RWPE2 (cell line): ENCODE results near the gene PLAC8.
"Not testable (repeated sequence)": the region's sequence is repeated elsewhere in the genome, so short reads cannot be mapped to it uniquely, and the experiment has no call there.

Experiments
- ATAC-seq: fragments of 200-7000 bp; cut with Tn5 transposase; 3 replicates; pipeline ENCODE4 v1.9.1; 2021; ENCODE audit warnings: low read depth
- DNase-seq: peaks from one replicate; pipeline ENCODE4 v3.0.0-alpha.2; 2020; ENCODE audit warnings: low spot score
- H3K27ac ChIP-seq: fragments of 450-650 bp; 2 replicates; pipeline ENCODE4 v1.5.1; 2017; ENCODE audit warnings: mild to moderate bottlenecking; ENCODE audit not compliant: poor library complexity, severe bottlenecking
- H3K27me3 ChIP-seq: fragments of 250-450 bp; sonication (Bioruptor Pico); 2 replicates; pipeline ENCODE4 v1.5.1; 2021; ENCODE audit warnings: mild to moderate bottlenecking, moderate library complexity; ENCODE audit not compliant: insufficient read depth, poor library complexity, severe bottlenecking
- H3K36me3 ChIP-seq: fragments of 250-450 bp; sonication (Bioruptor Pico); 2 replicates; pipeline ENCODE4 v1.5.1; 2020; ENCODE audit warnings: low read depth, mild to moderate bottlenecking, moderate library complexity
- H3K4me1 ChIP-seq: fragments of 250-450 bp; sonication (Bioruptor Pico); 2 replicates; pipeline ENCODE4 v1.5.1; 2021; ENCODE audit warnings: mild to moderate bottlenecking, moderate library complexity; ENCODE audit not compliant: insufficient read depth, poor library complexity, severe bottlenecking
- H3K4me3 ChIP-seq: fragments of 250-450 bp; sonication (Bioruptor Pico); 2 replicates; pipeline ENCODE4 v1.5.1; 2021; ENCODE audit warnings: mild to moderate bottlenecking, moderate library complexity; ENCODE audit not compliant: severe bottlenecking
- H3K9me3 ChIP-seq: fragments of 250-450 bp; sonication (Bioruptor Pico); 2 replicates; pipeline ENCODE4 v1.5.1; 2021; ENCODE audit warnings: mild to moderate bottlenecking, moderate library complexity; ENCODE audit not compliant: severe bottlenecking
- TF ChIP-seq, protein P1 (sequence below): fragments of 450-650 bp; IDR thresholded peaks from one replicate; pipeline ENCODE4 v1.5.1; 2017; ENCODE audit warnings: mild to moderate bottlenecking, moderate library complexity; ENCODE audit not compliant: poor library complexity, severe bottlenecking

The PLAC8 gene

DNA sequence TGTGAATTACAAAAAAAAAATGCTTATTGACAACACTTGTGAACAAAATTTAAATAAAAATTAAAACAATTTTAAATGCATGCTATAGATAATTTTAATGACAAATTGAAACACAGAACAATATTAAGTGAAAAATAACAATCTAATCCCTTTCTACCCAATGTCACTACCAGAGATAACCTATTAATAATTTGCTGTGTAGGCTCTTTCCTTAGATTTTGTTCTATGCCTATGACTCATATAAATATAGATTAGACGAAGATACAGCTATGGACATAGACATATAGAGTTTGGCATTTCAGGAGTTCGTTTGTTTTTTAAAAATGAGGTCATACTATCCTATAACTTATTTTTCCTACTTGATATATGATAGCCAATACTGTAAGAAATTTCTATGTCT, 18.1 kb downstream of the PLAC8 start:
- Histone ChIP-seq H3K9me3 (no peaks in the 10 kb centered on the region), H3K27me3 (no peaks in the 10 kb centered on the region), H3K4me1 (no peaks in the 10 kb centered on the region), H3K36me3 (no peaks in the 10 kb centered on the region), H3K4me3 (no peak overlapping the region), H3K27ac (no peak overlapping the region)
- DNase-seq = no peak
- TF ChIP-seq, protein P1, sequence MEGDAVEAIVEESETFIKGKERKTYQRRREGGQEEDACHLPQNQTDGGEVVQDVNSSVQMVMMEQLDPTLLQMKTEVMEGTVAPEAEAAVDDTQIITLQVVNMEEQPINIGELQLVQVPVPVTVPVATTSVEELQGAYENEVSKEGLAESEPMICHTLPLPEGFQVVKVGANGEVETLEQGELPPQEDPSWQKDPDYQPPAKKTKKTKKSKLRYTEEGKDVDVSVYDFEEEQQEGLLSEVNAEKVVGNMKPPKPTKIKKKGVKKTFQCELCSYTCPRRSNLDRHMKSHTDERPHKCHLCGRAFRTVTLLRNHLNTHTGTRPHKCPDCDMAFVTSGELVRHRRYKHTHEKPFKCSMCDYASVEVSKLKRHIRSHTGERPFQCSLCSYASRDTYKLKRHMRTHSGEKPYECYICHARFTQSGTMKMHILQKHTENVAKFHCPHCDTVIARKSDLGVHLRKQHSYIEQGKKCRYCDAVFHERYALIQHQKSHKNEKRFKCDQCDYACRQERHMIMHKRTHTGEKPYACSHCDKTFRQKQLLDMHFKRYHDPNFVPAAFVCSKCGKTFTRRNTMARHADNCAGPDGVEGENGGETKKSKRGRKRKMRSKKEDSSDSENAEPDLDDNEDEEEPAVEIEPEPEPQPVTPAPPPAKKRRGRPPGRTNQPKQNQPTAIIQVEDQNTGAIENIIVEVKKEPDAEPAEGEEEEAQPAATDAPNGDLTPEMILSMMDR = no peak
- ATAC-seq = no peak

DNA sequence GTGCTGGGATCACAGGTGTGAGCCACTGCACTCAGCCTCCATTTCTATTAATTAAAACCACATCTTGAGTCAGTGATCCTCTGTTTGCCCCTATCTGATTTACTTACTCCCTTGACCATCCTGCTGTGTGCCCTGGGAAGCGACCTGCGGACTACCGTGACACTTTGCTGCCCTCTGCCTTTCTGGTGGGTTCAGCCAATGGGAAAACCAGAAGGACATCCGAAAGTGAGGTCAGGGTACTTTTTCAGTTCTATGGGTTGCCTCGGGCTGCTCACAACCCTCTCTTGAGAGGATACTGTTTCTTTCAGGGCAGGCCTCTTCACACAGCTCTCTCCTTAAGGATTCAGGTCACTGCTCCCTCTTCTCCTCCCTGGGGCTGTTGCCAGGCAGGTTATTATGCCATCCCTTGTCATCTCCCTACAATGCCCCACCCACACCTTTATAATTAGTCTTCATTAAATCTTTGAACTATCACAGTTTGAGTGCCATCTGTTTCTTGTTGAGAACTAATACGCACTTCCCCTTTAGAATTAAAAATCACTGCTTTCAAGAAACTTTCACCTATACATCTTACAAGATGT, 21.4 kb downstream of the PLAC8 start:
- Histone ChIP-seq H3K27ac (no peak overlapping the region), H3K36me3 (no peaks in the 10 kb centered on the region), H3K4me3 (no peak overlapping the region), H3K9me3 (no peaks in the 10 kb centered on the region), H3K27me3 (no peaks in the 10 kb centered on the region), H3K4me1 (no peaks in the 10 kb centered on the region)
- DNase-seq (no peak), ATAC-seq (no peak)
- TF ChIP-seq, protein P1 = no peak

DNA sequence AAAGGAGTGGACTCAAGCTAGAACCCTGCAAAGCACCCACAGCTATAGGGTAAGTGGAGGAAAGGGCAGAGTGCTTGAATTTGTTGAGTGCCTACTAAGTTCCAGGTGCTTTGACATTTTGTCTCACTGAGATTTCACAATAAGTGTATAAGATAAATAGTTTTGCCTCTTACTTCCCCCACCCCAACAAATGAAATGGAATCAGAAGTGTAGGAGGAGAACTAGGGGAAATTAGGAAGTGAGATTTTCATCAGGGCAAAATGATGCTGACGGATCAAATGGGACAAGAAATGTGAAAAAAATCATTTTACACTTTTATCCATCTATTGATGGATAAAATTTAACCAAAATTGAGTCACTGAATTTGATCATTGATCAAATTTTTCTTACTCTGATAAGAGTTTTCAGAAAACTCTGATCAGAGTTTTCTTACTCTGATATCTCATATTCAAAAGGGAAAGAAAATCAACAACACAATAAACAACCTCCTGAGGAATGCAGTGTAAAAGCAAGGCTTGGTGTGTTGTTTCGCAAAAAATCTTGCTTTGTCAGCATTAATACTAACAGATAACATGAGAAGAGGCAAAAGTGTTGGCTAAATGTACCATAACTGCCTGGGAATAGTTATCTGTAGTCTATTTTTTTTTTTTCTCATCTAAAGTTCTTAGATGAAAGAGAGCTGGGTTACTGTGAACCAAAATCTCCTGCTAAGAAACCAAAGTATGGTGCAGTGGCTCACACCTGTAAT, 24.9 kb downstream of the PLAC8 start:
- H3K4me3 ChIP-seq = no peak overlapping the region
- DNase-seq (no peak), ATAC-seq (no peak)
- H3K9me3 ChIP-seq = no peaks in the 10 kb centered on the region
- no peaks in the 10 kb centered on the region for H3K27me3 ChIP-seq
- H3K27ac ChIP-seq = no peak overlapping the region
- H3K36me3 ChIP-seq = no peaks in the 10 kb centered on the region
- H3K4me1 ChIP-seq = no peaks in the 10 kb centered on the region
- TF ChIP-seq, protein P1 = no peak

DNA sequence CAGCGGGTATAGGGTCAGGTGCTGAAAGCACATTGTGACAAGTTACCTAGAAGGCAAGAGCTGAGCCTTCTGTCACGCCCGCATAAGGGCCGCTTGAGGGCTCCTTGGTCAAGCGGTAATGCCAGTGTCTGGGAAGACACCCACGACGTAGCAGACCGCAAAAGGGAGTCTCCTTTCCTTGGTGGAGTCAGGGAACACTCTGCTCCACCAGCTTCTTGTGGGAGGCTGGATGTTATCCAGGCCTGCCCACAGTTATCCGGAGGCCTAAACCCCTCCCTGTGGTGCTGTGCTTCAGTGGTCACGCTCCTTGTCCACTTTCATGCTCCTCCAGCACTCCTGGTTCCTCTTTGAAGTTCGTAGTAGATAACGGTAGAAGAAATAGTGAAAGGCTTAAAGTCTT, 29.6 kb downstream of the PLAC8 start:
- H3K4me3 ChIP-seq, H3K9me3 ChIP-seq, ATAC-seq, H3K27me3 ChIP-seq, DNase-seq, H3K27ac ChIP-seq, H3K4me1 ChIP-seq, H3K36me3 ChIP-seq: not testable (repeated sequence)

DNA sequence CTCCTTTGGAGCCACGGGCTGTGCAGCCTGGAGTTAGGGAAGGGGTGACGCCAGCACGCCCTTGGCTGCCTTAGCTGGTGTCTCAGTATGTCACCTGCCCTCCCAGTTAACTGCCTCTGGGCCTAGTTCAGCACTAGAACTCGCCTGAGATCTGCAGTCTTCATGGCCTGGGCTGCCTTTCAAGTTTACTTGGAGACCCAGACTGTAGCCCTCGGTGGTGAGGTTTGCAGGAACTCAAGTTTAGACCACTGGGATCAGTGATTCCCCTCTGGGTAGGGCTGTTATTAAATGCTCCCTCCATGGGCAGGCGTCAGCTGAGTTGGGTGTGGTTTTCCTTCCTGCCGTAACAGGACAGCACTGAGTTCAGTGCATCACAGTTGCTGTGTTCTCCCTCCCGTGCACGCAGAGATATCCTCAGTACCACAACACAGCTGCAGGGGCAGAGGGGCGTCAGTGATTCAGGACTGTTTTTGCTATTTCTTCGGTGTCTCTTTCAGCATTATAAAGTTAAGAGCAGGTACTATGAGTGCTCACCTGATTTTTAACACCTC, 30.5 kb downstream of the PLAC8 start:
- Histone ChIP-seq H3K4me3 (no peak overlapping the region), H3K9me3 (no peaks in the 10 kb centered on the region), H3K27ac (no peak overlapping the region), H3K4me1 (no peaks in the 10 kb centered on the region), H3K27me3 (no peaks in the 10 kb centered on the region), H3K36me3 (no peaks in the 10 kb centered on the region)
- TF ChIP-seq, protein P1 = no peak
- DNase-seq (no peak), ATAC-seq (no peak)
